GM03348 (cell line): ENCODE data around the gene LRRC73.
"Not testable (repeated sequence)": the region's sequence is repeated elsewhere in the genome, so short reads cannot be mapped to it uniquely, and the experiment has no call there.

Experiments
- DNase-seq: peaks from one replicate; pipeline ENCODE4 v3.0.0; 2012; ENCODE audit warnings: low spot score

Gene LRRC73

DNA sequence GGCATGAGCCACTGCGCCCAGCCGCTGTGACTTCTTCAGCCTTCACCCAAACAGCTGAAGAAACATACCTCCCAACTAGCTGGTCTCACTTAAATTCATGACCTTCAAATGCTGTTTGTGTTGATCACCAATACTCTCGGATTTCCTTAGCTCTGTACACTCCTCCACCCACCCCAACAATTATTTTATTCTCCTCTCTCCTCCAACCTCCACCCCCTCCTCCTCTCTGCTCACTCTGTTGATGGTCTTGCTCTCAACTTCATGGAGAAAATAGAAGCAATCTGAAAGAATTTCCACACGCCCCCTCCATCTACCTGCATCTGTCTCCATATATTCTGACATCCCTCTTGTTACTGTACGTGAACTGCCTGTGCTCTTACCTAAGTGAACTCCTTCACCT is 48.2 kb downstream of the LRRC73 start:
- no peak for DNase-seq

DNA sequence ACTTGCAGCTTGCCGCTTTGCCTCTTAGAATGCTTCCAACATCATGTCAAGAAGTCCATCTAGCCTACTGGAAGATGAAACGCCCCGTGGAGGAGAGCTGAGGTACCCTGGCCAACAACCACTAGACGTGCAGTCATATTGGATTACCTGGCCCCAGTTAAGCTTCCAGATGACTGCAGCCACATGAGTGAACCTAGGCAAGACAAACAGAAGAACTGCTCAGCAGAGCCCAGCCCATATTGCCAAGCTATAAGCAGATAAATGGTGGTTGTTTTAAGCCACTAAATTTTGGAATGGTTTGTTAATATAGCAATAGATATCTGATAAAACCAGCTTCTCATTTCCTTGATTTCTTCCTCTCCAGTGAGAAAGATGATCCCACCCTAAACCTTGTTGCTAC is 50.1 kb downstream of the LRRC73 start:
- no peak for DNase-seq

GRCh38 chr6:43459535-43459934 is 50.6 kb downstream of the LRRC73 start:
- DNase-seq, result no peak

DNA sequence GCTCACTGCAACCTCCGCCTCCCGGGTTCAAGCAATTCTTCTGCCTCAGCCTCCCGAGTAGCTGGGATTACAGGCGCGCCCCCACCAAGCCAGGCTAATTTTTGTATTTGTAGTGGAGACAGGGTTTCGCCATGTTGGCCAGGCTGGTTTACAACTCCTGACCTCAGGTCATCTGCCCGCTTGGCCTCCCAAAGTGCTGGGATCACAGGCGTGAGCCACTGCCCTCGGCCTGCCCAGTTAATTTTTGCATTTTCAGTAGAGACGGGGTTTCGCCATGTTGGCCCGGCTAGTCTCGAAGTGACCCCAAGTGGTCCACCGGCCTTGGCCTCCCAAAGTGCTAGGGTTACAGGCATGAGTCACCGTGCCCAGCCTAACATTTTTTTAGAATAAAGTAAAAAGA is 52.0 kb downstream of the LRRC73 start:
- DNase-seq, result not testable (repeated sequence)

DNA sequence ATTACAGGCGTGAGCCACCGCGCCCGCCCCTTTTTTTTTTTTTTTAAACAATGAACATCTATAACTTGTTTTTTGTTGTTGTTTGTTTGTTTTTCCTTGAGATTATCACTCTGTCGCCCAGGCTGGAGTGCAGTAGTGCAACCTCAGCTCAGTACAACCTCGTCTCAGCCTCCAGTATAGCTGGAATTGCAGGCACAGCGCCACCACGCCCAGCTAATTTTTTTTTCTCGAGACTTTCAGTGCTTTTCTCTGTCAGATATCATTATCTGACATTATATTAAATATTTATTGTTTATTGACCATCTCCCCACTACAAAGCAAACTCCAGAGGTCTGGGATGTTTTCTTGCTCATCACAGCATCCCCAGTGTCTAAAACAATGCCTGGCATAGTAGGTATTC is 52.5 kb downstream of the LRRC73 start:
- no peak for DNase-seq
